Forelimb muscle (tissue), 1 donor: ENCODE measurements around the gene WASHC2C. TPM values are rescaled to one million over a fixed set of nuclear protein-coding genes. Genes with fewer than 3 reads are reported as not detected.
"Not testable (repeated sequence)": the region's sequence is repeated elsewhere in the genome, so short reads cannot be mapped to it uniquely, and the experiment has no call there.

Source experiments
- DNase-seq: peaks from one replicate; pipeline ENCODE4 v3.0.0-alpha.2; 2013; ENCODE audit warnings: low read depth
- polyA plus RNA-seq: library from polyadenylated mRNA; unstranded; fragments of 120-200 nt; gene quantifications from one replicate; pipeline ENCODE4 v1.2.1, GENCODE V29; 2013; ENCODE audit not compliant: insufficient read length

WASHC2C gene
- 24.9 TPM for polyA plus RNA-seq

GRCh38 chr10:45726703-45727420 lies at the start of gene WASHC2C:
Gene WASHC2C (plus strand): TSS chr10:45727266. CDS start chr10:45727318, 52 bp downstream.
- DNase-seq, result not testable (repeated sequence)

- not testable (repeated sequence) for DNase-seq
These were observed 48.6 kb upstream of the WASHC2C start for GRCh38 chr10:45678467-45678866.

GRCh38 chr10:45710200-45710796 lies 16.8 kb upstream of the WASHC2C start:
- not testable (repeated sequence) for DNase-seq

GRCh38 chr10:45711223-45711622 lies 15.8 kb upstream of the WASHC2C start:
- not testable (repeated sequence) for DNase-seq

GRCh38 chr10:45717053-45717452 lies 10.0 kb upstream of the WASHC2C start:
- not testable (repeated sequence) for DNase-seq

GRCh38 chr10:45717642-45718041 lies 9.4 kb upstream of the WASHC2C start:
- DNase-seq, result not testable (repeated sequence)

- DNase-seq, result not testable (repeated sequence)
These were observed 5.6 kb upstream of the WASHC2C start for GRCh38 chr10:45721503-45721902.

- not testable (repeated sequence) for DNase-seq
These were observed 3.2 kb upstream of the WASHC2C start for GRCh38 chr10:45723851-45724250.

- not testable (repeated sequence) for DNase-seq
These were observed 427 bp downstream of the WASHC2C start for GRCh38 chr10:45727421-45727965.

GRCh38 chr10:45734449-45734848 lies 7.4 kb downstream of the WASHC2C start:
- not testable (repeated sequence) for DNase-seq

GRCh38 chr10:45734867-45735266 lies 7.8 kb downstream of the WASHC2C start:
- not testable (repeated sequence) for DNase-seq

- DNase-seq, result not testable (repeated sequence)
These were observed 14.5 kb downstream of the WASHC2C start for GRCh38 chr10:45741559-45741958.

- DNase-seq, result not testable (repeated sequence)
These were observed 14.9 kb downstream of the WASHC2C start for GRCh38 chr10:45742014-45742413.

GRCh38 chr10:45751141-45751540 lies 24.1 kb downstream of the WASHC2C start:
- not testable (repeated sequence) for DNase-seq

- not testable (repeated sequence) for DNase-seq
These were observed 25.1 kb downstream of the WASHC2C start for GRCh38 chr10:45752210-45752609.

GRCh38 chr10:45753979-45754495 lies 27.0 kb downstream of the WASHC2C start:
- not testable (repeated sequence) for DNase-seq

GRCh38 chr10:45755083-45755482 lies 28.0 kb downstream of the WASHC2C start:
- DNase-seq, result not testable (repeated sequence)

GRCh38 chr10:45756065-45756464 lies 29.0 kb downstream of the WASHC2C start:
- DNase-seq, result not testable (repeated sequence)

GRCh38 chr10:45757661-45758396 lies 30.8 kb downstream of the WASHC2C start:
- DNase-seq, result not testable (repeated sequence)

GRCh38 chr10:45761622-45762021 lies 34.6 kb downstream of the WASHC2C start:
- not testable (repeated sequence) for DNase-seq

- DNase-seq, result not testable (repeated sequence)
These were observed 36.0 kb downstream of the WASHC2C start for GRCh38 chr10:45763037-45763436.

- not testable (repeated sequence) for DNase-seq
These were observed 41.3 kb downstream of the WASHC2C start for GRCh38 chr10:45768334-45768733.
